Stromal cell of bone marrow (primary cell): Measurements from ENCODE around the gene TPSD1.
"Not testable (repeated sequence)": the region's sequence is repeated elsewhere in the genome, so short reads cannot be mapped to it uniquely, and the experiment has no call there.

ENCODE experiments used
- DNase-seq: peaks from one replicate; pipeline ENCODE4 v3.0.0-alpha.2; 2012; ENCODE audit warnings: low read depth

TPSD1 gene

GRCh38 chr16:1241081-1241480, 14.8 kb upstream of the TPSD1 start:
- DNase-seq, result not testable (repeated sequence)

- not testable (repeated sequence) for DNase-seq
Observed at GRCh38 chr16:1243363-1243762, 12.5 kb upstream of the TPSD1 start.

GRCh38 chr16:1243907-1244850, 11.7 kb upstream of the TPSD1 start:
- DNase-seq, result not testable (repeated sequence)

- no peak for DNase-seq
Observed at GRCh38 chr16:1244881-1245280, 11.0 kb upstream of the TPSD1 start.

GRCh38 chr16:1245452-1246020, 10.3 kb upstream of the TPSD1 start:
- no peak for DNase-seq

GRCh38 chr16:1247903-1248537, 7.8 kb upstream of the TPSD1 start:
- not testable (repeated sequence) for DNase-seq

- DNase-seq, result not testable (repeated sequence)
Observed at GRCh38 chr16:1249031-1249755, 6.7 kb upstream of the TPSD1 start.

GRCh38 chr16:1253701-1254364, 2.0 kb upstream of the TPSD1 start:
- DNase-seq, result not testable (repeated sequence)

GRCh38 chr16:1254821-1255220, 1.0 kb upstream of the TPSD1 start:
- DNase-seq, result not testable (repeated sequence)

- not testable (repeated sequence) for DNase-seq
Observed at GRCh38 chr16:1256296-1256873, 516 bp downstream of the TPSD1 start.

- DNase-seq, result no peak
Observed at GRCh38 chr16:1256874-1257322, 1.0 kb downstream of the TPSD1 start.

- no peak for DNase-seq
Observed at GRCh38 chr16:1257561-1258224, 1.8 kb downstream of the TPSD1 start.

- DNase-seq, result no peak
Observed at GRCh38 chr16:1258225-1258600, 2.3 kb downstream of the TPSD1 start.

- no peak for DNase-seq
Observed at GRCh38 chr16:1258906-1259759, 3.3 kb downstream of the TPSD1 start.

GRCh38 chr16:1259760-1260068, 3.8 kb downstream of the TPSD1 start:
- no peak for DNase-seq

- no peak for DNase-seq
Observed at GRCh38 chr16:1260101-1260680, 4.3 kb downstream of the TPSD1 start.

GRCh38 chr16:1261131-1261892, 5.4 kb downstream of the TPSD1 start:
- DNase-seq, result no peak

GRCh38 chr16:1262210-1262845, 6.5 kb downstream of the TPSD1 start:
- DNase-seq, result no peak
